SK-N-MC (cell line): Measurements from ENCODE around the gene GSK3B.

Source experiments
- EZH2 ChIP-seq: fragments of 200-600 bp; sonication (generic); IDR thresholded peaks from one replicate; pipeline ENCODE4 v1.6.1; 2017; ENCODE audit warnings: antibody characterized with exemption
- POLR2AphosphoS5 ChIP-seq: IDR thresholded peaks from 2 replicates; pipeline ENCODE4 v1.6.1; 2012; ENCODE audit warnings: mild to moderate bottlenecking, low read depth, low read length, borderline replicate concordance

GRCh38 chr3:119812491-119813058, 281.7 kb downstream of the GSK3B start:
- TF ChIP-seq EZH2 (no peak), POLR2AphosphoS5 (no peak)
